ENCODE measurements around the gene SLC37A1. TPM values are rescaled to one million over a fixed set of nuclear protein-coding genes. Genes with fewer than 3 reads are reported as not detected.

The SLC37A1 gene
- total RNA-seq, 1 experiment from 2014 or later = 38.3 TPM

GRCh38 chr21:42537106-42537742 is 23.6 kb downstream of the SLC37A1 start:
- Histone ChIP-seq H3K27ac (ENCODE audit: low read length) (no peak overlapping the region), H3K9ac (ENCODE audit: low read length) (no peak overlapping the region), H3K9me2 (replicated peaks; ENCODE audit: low read length) (no peaks in the 10 kb centered on the region), H3K36me3 (ENCODE audit: low read depth, low read length) (peaks cover 8% of the 10 kb centered on the region; the same call in 1 of the 2 replicates), H3K4me1 (ENCODE audit: insufficient read depth, low read length) (no peaks in the 10 kb centered on the region), H3K9me3 (ENCODE audit: low read length) (no peaks in the 10 kb centered on the region), H3F3A (ENCODE audit: low read length, unreplicated experiment) (no peaks in the 10 kb centered on the region), H4K20me1 (ENCODE audit: low read length) (no peaks in the 10 kb centered on the region), H3K79me2 (ENCODE audit: low read length) (no peaks in the 10 kb centered on the region), H3K4me2 (ENCODE audit: low read length) (no peak overlapping the region), H3K4me3 (ENCODE audit: low read length) (no peak overlapping the region), H2AFZ (ENCODE audit: low read length) (no peak overlapping the region), H3K27me3 (ENCODE audit: low read length) (no peaks in the 10 kb centered on the region)
- TF ChIP-seq CTCF (conservative IDR thresholded peaks at IDR 0.05; ENCODE audit: low read depth, low read length) (peak; percentile 54), EZH2phosphoT487 (IDR thresholded peaks at IDR 0.05; ENCODE audit: borderline replicate concordance, low read length) (no peak)
- ChIA-PET CTCF (interaction anchor here (1.3 kb wide), 1 partner anchor 70 kb away, joined by 5 read pairs; no protein-coding TSS in a partner anchor), POLR2A (ENCODE audit: unreplicated experiment) (no interaction called here)
- intact Hi-C loops (cut with micrococcal nuclease) = loop anchor here (2.0 kb wide), 1 partner anchor 70 kb away; no protein-coding TSS in a partner anchor
- no TSS peak for BruUV-seq (replicated peaks)
- ATAC-seq (peak; percentile 68), DNase-seq (peak; percentile 22)

- H3K4me3 ChIP-seq (ENCODE audit: low read length) = no peak overlapping the region
- H4K20me1 ChIP-seq (ENCODE audit: low read length) = no peaks in the 10 kb centered on the region
- CTCF ChIA-PET = no interaction called here
- H3K36me3 ChIP-seq (ENCODE audit: low read depth, low read length) = peaks cover 14% of the 10 kb centered on the region; the same call in 1 of the 2 replicates
- no peaks in the 10 kb centered on the region for H3K9me3 ChIP-seq (ENCODE audit: low read length)
- intact Hi-C loops (cut with micrococcal nuclease) = no loop called here
- no peak for DNase-seq
- H3K4me2 ChIP-seq (ENCODE audit: low read length) = no peak overlapping the region
- no peak overlapping the region for H2AFZ ChIP-seq (ENCODE audit: low read length)
- no peaks in the 10 kb centered on the region for H3K27me3 ChIP-seq (ENCODE audit: low read length)
- POLR2A ChIA-PET (ENCODE audit: unreplicated experiment) = interaction anchor here (0.5 kb wide), 1 partner anchor 75 kb away, joined by 7 read pairs; no protein-coding TSS in a partner anchor
- peak; percentile 38 for ATAC-seq
- no peaks in the 10 kb centered on the region for H3F3A ChIP-seq (ENCODE audit: low read length, unreplicated experiment)
- no peak overlapping the region for H3K9ac ChIP-seq (ENCODE audit: low read length)
- TF ChIP-seq CTCF (conservative IDR thresholded peaks at IDR 0.05; ENCODE audit: low read depth, low read length) (no peak), EZH2 (IDR thresholded peaks at IDR 0.05; ENCODE audit: low read length, unreplicated experiment) (no peak), EZH2phosphoT487 (IDR thresholded peaks at IDR 0.05; ENCODE audit: borderline replicate concordance, low read length) (no peak)
- no peaks in the 10 kb centered on the region for H3K4me1 ChIP-seq (ENCODE audit: insufficient read depth, low read length)
- H3K9me2 ChIP-seq (replicated peaks; ENCODE audit: low read length) = no peaks in the 10 kb centered on the region
- no TSS peak for BruUV-seq (replicated peaks)
- no peak overlapping the region for H3K27ac ChIP-seq (ENCODE audit: low read length)
- H3K79me2 ChIP-seq (ENCODE audit: low read length) = no peaks in the 10 kb centered on the region
Observed at GRCh38 chr21:42538479-42539275, 25.0 kb downstream of the SLC37A1 start.

GRCh38 chr21:42539342-42539741 is 25.7 kb downstream of the SLC37A1 start:
- H2AFZ ChIP-seq (ENCODE audit: low read length) = no peak overlapping the region
- peaks cover 18% of the 10 kb centered on the region; the same call in 1 of the 2 replicates for H3K36me3 ChIP-seq (ENCODE audit: low read depth, low read length)
- H3K27me3 ChIP-seq (ENCODE audit: low read length) = no peaks in the 10 kb centered on the region
- DNase-seq (no peak), ATAC-seq (no peak)
- H3F3A ChIP-seq (ENCODE audit: low read length, unreplicated experiment) = no peaks in the 10 kb centered on the region
- no peaks in the 10 kb centered on the region for H4K20me1 ChIP-seq (ENCODE audit: low read length)
- H3K4me2 ChIP-seq (ENCODE audit: low read length) = no peak overlapping the region
- H3K9ac ChIP-seq (ENCODE audit: low read length) = no peak overlapping the region
- H3K9me2 ChIP-seq (replicated peaks; ENCODE audit: low read length) = no peaks in the 10 kb centered on the region
- H3K9me3 ChIP-seq (ENCODE audit: low read length) = no peaks in the 10 kb centered on the region
- H3K4me3 ChIP-seq (ENCODE audit: low read length) = no peak overlapping the region
- no peaks in the 10 kb centered on the region for H3K79me2 ChIP-seq (ENCODE audit: low read length)
- ChIA-PET CTCF (no interaction called here), POLR2A (ENCODE audit: unreplicated experiment) (no interaction called here)
- no peak overlapping the region for H3K27ac ChIP-seq (ENCODE audit: low read length)
- no peaks in the 10 kb centered on the region for H3K4me1 ChIP-seq (ENCODE audit: insufficient read depth, low read length)
- intact Hi-C loops (cut with micrococcal nuclease) = no loop called here
- BruUV-seq (replicated peaks) = no TSS peak
- TF ChIP-seq CTCF (conservative IDR thresholded peaks at IDR 0.05; ENCODE audit: low read depth, low read length) (no peak), EZH2phosphoT487 (IDR thresholded peaks at IDR 0.05; ENCODE audit: borderline replicate concordance, low read length) (no peak), EZH2 (IDR thresholded peaks at IDR 0.05; ENCODE audit: low read length, unreplicated experiment) (no peak)
